GM21367 (cell line): Measurements from ENCODE around the gene KIF26B.

Experiments used
- ATAC-seq: cut with Tn5 transposase; IDR thresholded peaks from one replicate; pipeline ENCODE4 v1.9.1; 2021; ENCODE audit not compliant: unreplicated experiment

KIF26B gene

DNA sequence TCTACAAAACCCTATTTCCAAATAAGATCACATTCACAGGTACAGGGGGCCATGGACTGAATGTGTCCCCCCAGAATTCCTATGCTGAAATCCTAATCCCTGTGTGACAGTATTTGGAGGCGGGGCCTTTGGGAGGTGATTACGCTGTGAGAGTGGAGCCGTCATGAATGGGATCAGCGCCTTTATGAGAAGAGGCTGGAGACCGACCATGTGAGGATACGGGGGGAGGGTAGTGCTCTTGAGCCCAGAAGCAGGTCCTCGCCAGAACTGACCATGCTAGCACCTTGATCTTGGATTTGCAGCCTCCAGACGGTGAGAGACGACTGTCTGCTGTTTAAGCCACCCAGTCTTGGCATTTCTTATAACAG is 23.8 kb upstream of the KIF26B start:
- no peak for ATAC-seq

DNA sequence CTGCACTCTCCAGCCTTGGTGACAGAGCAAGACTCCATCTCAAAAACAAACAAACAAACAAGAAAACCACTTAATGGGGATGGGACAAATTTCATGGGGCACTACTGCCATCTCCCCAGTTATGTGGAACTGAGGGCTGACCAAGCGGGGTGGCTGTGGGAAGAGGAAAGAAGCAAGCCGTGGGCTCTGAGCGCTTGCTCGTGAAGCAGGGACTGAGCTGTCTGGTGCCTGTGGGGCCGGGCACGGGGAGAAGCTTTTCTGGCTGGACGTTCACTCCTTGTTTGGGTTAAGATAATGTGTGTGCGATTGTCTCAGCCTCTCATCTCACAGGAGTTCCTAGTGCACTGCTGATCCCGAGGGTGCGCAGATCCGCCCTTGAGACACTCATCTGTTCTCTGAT is 22.0 kb upstream of the KIF26B start:
- no peak for ATAC-seq

DNA sequence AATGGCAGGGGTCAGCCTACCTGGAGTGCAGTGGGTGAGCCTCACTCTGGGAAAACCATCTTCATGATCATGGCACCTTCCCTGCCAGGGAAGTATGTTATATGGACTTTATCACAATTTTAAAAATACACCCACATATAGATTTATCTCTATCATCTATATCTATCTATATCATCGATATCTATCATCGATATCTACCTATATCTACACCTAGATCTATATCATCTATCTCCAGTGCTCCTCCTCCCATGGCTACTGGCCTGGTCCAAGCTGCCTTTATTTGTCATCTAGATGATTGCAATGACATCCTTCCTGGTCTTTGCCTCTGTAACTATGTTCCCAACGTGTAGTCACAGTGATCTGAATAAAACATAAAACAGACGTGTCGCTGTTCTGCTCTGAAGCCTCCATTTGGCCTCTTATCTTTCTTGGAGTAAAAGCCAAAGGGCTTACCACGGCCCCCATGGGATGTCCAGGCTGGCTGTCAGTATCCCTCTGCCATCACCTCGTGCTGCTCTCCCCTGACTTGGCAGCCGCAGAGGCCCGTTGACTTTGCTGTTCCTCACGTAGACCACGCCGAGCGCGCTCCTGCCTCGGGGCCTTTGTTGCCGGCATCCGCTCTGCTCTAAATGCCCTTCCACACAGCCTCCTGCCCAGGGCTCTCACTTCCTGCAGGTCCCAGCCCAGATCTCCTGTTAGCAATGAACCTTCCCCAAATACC is 20.6 kb upstream of the KIF26B start:
- no peak for ATAC-seq

DNA sequence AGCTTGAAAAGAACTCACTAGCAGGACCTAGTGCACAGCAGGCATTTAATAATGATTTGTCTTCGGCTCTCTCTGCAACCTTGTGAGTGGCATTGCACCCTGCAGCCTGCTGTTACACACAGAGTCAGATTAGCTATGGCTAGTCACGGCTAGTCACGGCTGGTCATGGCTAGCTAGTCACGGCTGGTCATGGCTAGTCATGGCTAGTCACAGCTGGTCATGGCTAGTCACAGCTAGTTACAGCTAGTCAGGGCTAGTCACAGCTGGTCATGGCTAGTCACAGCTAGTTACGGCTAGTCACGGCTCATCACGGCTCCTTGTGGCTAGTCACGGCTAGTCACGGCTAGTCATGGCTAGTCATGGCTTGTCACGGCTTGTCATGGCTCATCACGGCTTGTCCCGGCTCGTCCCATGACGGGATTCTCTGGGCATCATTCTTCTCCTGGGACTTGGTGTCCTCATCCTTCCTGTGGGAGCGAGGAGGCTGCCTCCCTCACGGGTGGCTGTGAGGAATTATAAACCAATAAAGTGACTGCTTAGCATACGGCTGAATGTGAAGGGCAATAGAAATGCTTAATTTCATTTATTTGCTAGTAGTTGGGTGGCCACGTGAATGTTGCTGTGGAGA is 12.5 kb upstream of the KIF26B start:
- no peak for ATAC-seq

DNA sequence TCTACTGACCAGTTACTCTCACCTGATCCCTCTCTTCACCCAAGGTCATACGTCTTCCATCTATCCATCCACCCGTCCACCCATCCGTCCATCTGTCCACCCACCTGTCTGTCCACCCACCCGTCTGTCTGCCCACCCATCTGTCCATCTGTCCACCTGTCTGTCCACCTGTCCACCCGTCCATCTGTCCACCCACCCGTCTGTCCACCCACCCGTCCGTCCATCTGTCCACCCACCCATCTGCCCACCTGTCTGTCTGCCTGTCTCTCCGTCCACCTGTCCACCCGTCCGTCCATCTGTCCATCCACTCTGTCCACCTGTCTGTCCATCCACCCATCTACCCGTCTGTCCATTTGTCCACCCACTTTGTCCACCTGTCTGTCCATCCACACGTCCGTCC is 11.8 kb upstream of the KIF26B start:
- no peak for ATAC-seq

DNA sequence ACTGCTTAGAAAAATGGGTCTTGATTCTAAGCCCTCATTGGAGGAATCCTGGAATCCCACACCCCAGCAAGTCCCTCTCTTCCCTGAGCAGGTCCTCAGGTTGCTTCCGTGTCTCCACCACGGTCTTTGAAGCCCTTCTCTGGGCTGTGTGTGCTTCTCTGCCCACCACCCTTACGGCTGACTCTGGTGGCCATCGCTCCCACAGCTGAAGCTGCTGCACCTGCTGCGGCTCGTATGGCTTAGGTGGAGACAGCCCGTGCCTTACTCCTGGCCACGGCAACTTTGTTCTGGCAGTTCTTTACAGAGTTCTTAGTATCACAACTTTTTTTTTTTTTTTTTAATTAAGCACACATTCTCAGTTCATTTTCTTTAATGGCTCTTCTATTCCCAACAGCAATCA is 10.9 kb upstream of the KIF26B start:
- no peak for ATAC-seq

DNA sequence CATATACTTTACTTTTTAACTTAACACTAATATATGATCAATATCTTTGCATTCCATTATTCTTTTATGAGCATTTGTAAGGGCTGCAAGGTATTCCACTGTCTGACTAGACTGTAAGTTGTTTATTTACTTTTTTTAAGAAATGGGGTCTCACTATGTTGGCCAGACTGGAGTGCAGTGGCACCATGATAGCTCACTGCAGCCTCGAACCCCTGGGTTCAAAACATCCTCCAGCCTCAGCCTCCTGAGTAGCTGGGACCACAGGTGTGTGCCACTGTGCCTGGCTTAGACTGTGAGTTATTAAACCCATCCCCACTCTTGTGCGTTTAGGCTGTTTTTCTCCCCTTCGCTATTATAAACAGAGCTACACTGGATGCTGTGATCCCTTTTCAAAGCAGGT is 6.7 kb upstream of the KIF26B start:
- ATAC-seq: no peak

DNA sequence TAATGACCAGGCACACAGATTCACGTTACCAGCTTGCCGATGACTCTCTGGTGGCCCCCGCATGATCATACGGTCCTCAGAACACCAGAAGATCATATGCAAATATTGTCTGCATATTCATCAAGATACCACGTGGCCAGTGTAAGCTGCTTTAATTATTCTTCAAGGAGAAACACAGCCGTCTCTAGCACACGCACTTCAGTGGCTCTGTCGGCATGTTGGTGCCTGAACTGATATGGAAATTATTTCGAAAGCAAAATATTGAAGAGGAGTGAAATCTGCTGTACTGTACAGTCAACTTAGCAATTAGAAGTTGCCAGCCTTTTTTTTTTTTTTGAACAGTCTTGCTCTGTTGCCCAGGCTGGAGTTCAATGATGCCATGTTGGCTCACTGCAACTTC is 5.9 kb upstream of the KIF26B start:
- no peak for ATAC-seq

DNA sequence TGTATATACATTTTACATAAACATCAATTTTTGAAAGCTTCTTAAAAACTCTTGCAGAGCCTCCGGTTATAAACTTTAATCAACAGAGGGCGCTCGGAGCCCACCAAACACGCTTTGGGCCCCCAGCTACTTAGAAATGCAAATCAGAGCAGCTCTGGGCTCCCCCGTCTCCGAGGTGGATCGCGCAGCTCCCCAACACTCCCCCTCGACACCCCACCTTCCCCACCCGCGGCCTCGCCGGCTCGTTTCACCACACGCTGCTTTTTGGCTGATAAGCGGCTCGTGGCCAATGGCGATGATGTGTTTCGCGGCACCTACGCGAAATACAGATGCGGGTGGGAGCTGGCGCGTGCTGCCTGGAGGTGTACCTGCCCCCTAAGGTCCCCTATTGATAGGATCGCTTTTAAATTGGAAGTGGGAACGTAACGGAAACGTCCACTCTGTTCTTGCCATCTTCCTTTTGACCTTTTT is 1.7 kb upstream of the KIF26B start:
- ATAC-seq: no peak

DNA sequence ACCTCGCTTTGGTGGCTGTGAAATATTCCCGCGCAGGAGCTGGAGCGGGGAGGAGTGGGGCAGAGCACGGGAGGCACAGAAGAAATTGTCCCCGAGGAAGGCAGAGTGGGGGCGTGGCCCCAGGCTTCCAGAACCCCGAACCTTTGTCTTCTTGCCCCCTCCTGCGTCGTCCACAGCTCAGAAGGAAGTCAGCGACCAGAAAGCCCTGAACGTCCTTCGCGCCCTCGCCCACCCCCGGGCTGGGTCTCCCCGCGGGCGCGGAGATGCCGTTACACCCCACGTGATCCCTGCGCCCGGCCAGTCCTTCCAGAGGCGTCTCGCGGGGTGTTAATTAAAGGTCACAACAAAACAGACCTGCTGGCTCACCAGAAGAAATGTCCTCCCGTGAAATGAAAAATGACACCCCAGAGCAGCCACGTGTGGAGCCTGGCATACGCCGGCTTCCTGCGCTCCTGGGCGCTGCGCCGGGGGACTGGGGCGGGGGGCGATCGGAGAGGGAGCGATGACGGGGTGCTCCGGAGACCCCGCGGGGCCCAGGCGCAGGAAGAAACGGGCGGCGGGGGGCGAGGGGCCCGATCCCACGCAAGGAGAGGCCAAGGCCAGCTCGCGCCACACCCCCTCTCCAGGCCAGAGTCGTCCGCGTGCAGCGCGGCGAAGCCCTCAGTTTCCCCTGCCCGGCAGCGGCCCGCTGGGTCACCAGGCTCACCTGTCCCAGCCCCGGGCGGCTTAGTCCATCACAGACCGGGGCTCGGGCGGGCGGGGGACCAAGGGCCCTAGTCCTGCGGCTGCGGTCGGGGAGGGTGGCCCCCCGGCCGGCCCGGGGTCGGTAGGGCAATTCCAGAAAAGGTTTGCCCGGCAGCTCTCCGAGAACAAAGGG is 995 bp upstream of the KIF26B start:
- ATAC-seq: no peak

DNA sequence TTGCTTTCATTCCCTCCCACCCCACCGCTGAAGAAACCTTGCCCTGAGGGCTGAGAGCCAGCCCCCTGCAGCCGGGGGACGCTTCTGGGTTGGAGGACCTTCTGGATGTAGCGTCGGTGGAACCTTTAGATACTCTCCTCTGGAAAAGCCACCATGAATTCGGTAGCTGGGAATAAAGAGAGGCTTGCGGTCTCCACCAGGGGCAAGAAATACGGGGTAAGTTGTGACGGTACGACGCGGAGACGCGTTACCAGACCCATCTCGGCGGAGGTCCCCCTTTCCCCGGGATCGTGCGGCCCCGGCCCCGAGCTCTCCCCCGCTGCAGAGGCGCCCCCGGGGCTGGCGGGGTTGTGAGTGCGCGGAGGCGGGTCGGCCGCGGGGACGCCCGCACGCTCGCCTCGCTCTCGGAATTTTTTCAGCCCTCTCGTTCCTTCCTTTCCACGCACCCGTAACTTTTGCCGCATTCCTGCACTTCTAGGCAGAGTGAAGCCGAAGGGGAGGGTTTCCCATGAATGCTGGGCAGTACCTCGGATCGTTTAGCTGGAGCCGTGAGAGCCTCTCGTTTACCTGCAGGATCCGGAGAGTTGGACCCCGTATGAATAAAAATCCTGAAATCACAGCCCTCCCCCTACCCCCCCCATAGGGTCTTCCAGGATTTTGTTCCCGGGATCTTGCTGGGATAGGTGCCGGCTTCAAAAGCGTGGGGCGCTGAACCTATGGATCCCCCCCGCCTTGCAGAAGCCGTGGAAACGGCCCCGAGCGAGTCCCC is 671 bp downstream of the KIF26B start:
- no peak for ATAC-seq

DNA sequence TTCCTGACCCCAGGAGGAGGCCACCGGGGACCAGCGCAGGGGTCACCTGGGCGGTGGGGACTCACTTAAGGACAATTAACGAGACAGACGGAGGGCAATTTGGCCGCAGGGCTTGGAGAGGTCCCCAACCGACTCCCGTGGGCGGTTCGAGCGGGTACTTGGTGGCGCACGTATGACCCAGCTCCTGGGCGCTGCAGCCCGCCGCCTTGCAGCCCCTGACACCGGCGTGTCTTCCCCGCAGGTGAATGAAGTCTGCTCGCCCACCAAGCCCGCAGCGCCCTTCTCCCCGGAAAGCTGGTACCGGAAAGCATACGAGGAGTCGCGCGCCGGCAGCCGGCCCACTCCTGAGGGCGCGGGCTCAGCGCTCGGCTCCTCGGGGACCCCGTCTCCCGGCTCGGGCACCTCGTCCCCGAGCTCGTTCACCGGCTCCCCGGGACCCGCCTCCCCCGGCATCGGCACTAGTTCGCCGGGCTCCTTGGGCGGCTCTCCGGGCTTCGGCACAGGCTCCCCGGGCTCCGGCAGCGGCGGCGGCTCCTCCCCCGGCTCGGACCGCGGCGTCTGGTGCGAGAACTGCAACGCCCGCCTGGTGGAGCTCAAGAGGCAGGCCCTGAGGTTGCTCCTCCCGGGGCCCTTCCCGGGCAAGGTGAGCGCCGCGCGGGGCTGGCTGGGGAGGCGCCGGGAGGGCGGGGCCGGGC is 1.4 kb downstream of the KIF26B start:
- peak; percentile 95 for ATAC-seq

DNA sequence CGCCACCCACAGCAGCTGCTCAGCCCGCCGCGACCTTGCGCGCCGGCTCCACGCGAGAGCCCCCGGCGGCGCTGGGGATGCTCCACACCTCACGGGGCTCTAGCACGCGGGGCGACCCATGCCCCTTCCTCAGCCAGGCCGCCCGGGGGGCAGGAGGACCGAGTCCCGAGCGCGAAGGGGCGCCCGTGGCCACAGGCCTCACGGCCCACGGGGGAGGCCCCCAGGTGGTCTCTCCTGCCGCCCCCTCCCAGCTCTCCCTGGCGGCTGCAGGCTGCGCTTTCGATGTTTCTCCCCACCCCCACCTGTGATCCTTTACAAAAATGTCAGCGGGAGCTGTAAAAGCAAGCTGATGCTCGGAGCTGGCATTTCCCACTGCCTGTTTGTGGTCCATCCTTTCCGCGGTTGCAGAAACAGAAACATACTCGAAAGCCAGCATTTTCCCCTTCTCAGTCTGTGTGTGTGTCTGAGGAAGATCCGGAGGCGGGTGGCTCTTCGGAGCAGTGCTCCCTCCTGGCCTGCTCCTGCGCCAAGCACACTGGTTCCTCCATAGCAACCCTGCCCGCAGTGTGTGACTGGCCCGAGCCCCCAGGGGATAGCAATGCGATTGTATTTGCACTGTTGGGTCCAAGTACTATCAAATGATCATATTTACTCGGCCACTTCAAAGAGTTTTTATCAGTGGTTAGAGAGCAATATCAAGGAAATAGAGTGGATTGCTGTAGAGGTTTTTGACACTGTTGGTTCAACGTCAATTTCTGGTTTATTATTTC is 2.1 kb downstream of the KIF26B start:
- ATAC-seq: no peak

DNA sequence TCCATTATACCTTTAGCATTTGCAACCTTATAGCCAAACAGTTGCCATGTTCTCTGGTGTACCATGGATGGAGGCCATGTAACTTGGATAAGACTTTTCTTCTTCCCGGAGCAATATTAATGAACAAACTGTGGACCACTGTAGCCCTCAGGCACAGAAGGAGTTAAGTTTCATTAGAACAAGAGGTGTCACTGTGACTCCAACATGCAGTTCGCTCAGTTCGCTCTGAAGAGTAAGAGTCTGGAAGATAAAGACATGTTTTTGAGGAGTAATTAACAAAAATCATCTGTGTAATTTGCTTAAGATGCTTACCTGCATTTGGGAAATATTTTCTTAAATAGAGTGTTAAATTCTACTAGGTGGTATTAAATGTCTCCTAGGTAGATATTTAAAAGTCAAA is 4.1 kb downstream of the KIF26B start:
- ATAC-seq: no peak

DNA sequence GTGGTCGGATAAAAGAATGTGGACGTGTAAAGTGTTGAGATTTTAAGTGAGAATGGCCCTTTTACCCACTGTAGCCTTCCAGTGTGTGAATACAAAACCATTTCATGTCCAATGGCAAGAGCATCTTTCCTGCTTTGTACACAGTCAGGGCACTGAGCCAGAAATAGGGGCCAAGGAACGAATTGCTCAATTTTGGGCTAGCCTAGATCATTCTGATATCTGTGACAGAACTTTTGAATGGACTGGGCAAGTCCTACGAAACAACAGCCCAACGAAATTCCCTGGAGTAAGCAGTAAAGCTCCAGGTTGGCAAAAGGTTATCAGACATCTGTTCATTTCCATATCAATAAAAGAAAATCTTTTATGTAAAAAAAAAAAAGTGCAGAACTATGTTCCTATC is 5.5 kb downstream of the KIF26B start:
- ATAC-seq: no peak

DNA sequence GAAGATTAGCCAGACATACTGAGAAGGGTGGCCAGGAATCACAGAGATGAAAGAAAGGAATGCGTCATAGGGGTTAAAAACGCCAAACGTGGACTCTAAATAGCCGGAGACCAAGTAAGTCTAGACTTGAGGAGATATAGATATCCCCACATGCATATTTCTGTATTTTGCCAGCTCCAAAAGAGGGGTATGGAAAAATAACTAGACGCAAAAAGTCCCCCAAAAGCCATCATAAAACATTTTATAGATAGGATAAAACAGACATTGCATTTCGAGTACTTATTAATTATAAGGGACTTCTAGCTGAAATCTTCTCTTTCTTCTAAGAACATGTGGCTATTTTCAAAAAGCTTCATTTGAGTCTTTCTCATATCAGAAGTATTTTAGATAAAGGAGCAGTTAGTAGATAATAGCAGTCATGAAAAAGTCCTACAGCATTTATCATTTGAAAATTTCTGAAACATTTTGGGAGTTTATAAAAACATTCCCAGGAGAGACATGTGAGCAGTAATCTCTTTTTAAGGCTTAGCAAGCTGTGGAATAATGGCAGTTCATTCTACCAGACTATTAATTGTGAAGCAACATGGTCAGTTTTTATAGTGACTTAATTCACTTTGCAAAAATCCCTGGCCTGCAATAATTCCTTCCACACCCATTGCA is 6.1 kb downstream of the KIF26B start:
- ATAC-seq: no peak

DNA sequence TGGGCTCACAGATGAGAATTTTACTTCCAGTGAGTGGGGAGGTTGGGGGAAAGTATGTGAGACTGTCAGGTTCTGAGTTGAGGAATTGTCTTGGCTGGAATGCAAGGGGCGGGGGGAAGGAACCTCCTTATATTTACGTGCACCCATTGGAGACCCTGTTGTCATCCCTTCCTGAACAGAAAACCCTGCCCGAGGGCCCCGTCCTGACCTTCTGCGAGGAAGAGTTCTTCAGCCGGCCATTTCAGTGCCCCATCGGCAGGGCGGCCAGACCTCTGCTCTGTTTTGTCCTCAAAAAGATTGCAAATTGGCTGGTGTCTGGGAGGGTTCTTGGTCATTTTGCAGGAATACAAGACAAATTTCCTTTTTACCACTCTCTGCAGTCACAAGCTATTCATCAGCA is 7.1 kb downstream of the KIF26B start:
- no peak for ATAC-seq

DNA sequence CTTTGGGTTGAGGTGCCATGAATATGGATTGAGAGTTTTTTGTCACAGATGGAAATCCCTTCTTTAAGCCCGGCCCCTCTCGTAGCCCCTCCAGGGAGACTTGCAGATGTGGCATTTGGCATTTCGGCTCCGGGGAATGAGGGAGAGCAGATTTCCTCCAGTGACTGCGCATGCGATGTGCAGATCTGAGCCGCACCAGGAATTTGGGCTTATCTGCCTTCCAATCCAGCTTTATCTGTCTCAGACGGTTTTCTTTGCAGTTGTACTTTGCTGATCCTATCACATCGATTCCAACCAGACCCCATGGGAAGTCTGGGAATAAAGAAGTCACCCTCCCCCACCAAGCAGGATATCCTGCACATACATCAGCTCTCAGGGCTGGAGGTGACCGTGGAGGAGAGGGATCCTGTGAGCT is 11.7 kb downstream of the KIF26B start:
- ATAC-seq: no peak

DNA sequence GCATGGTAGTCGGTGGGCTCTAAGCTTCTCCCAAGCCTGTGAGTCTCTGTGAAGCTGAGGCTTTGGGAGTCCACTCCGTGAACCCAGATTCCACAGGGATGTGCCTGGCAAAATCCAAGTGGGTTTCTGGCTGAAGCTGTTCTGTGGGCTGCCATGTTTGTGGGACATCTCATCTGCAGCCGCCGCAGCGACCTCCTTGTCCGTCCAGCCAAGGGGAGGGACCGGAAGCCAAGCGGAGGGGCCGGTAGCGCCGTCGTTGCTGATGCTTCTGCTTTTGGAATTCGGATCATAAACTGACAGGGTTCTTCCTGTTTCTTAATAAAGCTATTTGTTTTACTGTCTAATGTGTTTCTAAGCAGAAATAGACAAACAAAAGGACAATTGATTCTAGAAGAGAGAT is 13.3 kb downstream of the KIF26B start:
- ATAC-seq: no peak
